Measurements from ENCODE around the gene TBCA. TPM values are rescaled to one million over a fixed set of nuclear protein-coding genes. Genes with fewer than 3 reads are reported as not detected.

The TBCA gene
- total and polyA plus RNA-seq, 9 donors = 125 to 283 (median 189) TPM

DNA sequence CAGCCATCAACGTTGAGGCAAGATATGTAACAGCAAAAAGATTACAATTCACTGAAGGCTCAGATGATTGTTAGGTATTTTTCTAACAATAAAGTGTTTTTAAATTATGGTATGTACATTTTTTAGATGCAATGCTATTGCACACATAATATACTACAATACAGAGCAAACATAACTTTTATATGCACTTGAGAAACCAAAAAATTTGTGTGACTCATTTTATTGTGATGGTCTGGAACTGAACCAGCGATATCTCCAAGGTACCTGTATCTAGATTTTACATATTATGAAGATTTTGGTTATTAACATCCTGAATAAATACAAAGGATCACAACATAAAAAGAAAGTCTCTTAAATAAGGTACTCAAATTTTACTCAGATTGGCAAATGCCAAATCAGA is 41.3 kb downstream of the TBCA start:
- intact Hi-C loops (cut with DNase I) = no loop called here
- Histone ChIP-seq H3K27me3 (no peaks in the 10 kb centered on the region), H3K36me3 (no peaks in the 10 kb centered on the region), H3K9me3 (no peaks in the 10 kb centered on the region), H3K4me1 (ENCODE audit: insufficient read depth) (peaks cover 3% of the 10 kb centered on the region), H3K4me3 (no peak overlapping the region), H3K27ac (no peak overlapping the region)
- TF ChIP-seq, protein P1, sequence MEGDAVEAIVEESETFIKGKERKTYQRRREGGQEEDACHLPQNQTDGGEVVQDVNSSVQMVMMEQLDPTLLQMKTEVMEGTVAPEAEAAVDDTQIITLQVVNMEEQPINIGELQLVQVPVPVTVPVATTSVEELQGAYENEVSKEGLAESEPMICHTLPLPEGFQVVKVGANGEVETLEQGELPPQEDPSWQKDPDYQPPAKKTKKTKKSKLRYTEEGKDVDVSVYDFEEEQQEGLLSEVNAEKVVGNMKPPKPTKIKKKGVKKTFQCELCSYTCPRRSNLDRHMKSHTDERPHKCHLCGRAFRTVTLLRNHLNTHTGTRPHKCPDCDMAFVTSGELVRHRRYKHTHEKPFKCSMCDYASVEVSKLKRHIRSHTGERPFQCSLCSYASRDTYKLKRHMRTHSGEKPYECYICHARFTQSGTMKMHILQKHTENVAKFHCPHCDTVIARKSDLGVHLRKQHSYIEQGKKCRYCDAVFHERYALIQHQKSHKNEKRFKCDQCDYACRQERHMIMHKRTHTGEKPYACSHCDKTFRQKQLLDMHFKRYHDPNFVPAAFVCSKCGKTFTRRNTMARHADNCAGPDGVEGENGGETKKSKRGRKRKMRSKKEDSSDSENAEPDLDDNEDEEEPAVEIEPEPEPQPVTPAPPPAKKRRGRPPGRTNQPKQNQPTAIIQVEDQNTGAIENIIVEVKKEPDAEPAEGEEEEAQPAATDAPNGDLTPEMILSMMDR (IDR thresholded peaks at IDR 0.05) = no peak
- TF ChIP-seq POLR2A (IDR thresholded peaks at IDR 0.05) (no peak), EP300 (IDR thresholded peaks at IDR 0.05) (no peak)
- DNase-seq = no peak
- 93 to 95% (median 94%) methylated on average over 2 of the region's 2 CpGs for WGBS, 3 donors

DNA sequence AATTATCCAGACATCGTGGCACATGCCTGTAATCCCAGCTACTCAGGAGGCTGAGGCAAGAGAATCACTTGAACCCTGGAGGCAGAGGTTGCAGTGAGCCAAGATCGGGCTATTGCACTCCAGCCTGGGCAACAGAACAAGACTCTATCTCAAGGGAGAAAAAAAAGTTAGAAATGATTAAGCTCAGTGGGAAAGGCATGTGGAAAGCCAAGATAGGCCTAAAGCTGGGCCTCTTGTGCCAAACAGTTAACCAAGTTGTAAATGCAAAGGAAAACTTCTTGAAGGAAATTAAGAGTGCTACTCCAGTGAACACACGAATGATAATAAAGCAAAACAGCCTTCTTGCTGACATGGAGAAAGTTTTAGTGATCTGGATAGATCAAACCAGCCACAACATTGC is 43.0 kb downstream of the TBCA start:
- Histone ChIP-seq H3K9me3 (no peaks in the 10 kb centered on the region), H3K27me3 (no peaks in the 10 kb centered on the region), H3K27ac (no peak overlapping the region), H3K4me1 (ENCODE audit: insufficient read depth) (peaks cover 4% of the 10 kb centered on the region), H3K4me3 (no peak overlapping the region), H3K36me3 (no peaks in the 10 kb centered on the region)
- 89 to 92% (median 90%) methylated on average over 3 of the region's 3 CpGs for WGBS, 3 donors
- TF ChIP-seq, protein P1 (IDR thresholded peaks at IDR 0.05) = no peak
- TF ChIP-seq EP300 (IDR thresholded peaks at IDR 0.05) (no peak), POLR2A (IDR thresholded peaks at IDR 0.05) (no peak)
- DNase-seq = no peak
- intact Hi-C loops (cut with DNase I) = no loop called here

DNA sequence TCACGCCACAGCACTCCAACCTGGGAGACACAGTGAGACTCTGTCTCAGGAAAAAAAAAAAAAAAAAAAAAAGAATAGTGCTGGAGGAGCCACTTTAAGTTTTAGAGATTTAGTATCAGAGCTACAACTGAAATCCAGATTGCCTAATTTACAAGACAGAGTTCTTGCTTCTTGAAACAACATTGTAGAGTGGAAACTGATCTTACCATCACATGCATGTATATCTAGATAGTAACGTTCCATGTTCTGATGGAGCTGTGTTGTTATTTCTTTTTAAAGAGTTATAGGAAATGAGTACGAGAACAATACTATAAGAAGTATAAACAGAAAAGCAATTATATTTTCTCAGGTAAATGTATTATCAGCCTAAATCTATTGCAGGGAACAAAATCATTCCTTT is 48.9 kb downstream of the TBCA start:
- Histone ChIP-seq H3K27me3 (no peaks in the 10 kb centered on the region), H3K4me3 (no peak overlapping the region), H3K27ac (no peak overlapping the region), H3K4me1 (ENCODE audit: insufficient read depth) (peaks cover 3% of the 10 kb centered on the region), H3K9me3 (no peaks in the 10 kb centered on the region), H3K36me3 (no peaks in the 10 kb centered on the region)
- 89 to 94% (median 94%) methylated on average over 3 of the region's 3 CpGs for WGBS, 3 donors
- no peak for TF ChIP-seq POLR2A (IDR thresholded peaks at IDR 0.05)
- TF ChIP-seq EP300 (IDR thresholded peaks at IDR 0.05) = no peak
- TF ChIP-seq, protein P1 (IDR thresholded peaks at IDR 0.05) = no peak
- intact Hi-C loops (cut with DNase I) = no loop called here
- no peak for DNase-seq

DNA sequence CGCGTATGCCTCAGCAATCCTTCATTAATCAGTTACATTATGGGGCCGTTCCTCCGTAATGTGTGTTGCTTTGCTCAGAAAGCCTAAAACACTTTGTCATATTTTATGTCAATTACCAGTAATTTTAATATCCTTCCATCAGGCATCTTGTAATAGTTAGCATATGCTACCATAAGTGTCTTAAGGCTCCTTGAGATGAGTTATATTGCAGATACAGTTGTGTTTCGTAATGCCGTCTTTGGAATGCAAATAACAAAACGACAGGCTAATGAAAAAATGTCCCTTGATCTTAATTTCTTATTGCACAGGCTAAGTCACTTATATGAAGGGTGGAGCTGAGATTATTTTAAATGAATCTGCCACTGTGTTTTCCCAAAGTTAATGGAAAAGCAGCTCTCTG is 50.5 kb downstream of the TBCA start:
- Histone ChIP-seq H3K4me1 (ENCODE audit: insufficient read depth) (peaks cover 3% of the 10 kb centered on the region), H3K27me3 (no peaks in the 10 kb centered on the region), H3K27ac (no peak overlapping the region), H3K4me3 (no peak overlapping the region), H3K36me3 (no peaks in the 10 kb centered on the region), H3K9me3 (no peaks in the 10 kb centered on the region)
- no peak for DNase-seq
- intact Hi-C loops (cut with DNase I) = no loop called here
- TF ChIP-seq, protein P1 (IDR thresholded peaks at IDR 0.05) = no peak
- no peak for TF ChIP-seq EP300 (IDR thresholded peaks at IDR 0.05)
- TF ChIP-seq POLR2A (IDR thresholded peaks at IDR 0.05) = no peak
- WGBS, 3 donors = 81 to 85% (median 84%) methylated on average over 7 of the region's 7 CpGs

DNA sequence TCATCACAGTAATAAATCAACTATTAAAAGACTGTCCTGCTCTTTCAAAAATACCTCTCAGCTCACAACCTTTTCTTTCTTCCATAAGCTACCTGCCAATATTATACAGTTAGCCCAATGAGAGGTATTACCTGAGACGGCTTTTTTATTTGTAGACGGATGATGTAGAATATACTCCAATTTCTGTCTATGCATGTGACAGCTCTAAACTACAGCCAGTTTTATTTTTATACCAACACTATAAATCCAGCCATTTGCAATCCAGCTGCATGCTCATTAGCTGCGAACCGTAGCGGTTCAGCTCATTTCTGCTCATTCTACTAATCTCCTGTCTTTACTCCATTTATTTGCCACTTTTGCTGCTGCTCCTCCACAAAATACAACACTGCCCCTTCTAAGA is 51.2 kb downstream of the TBCA start:
- intact Hi-C loops (cut with DNase I) = no loop called here
- Histone ChIP-seq H3K9me3 (no peaks in the 10 kb centered on the region), H3K27me3 (no peaks in the 10 kb centered on the region), H3K36me3 (no peaks in the 10 kb centered on the region), H3K27ac (no peak overlapping the region), H3K4me1 (ENCODE audit: insufficient read depth) (peaks cover 2% of the 10 kb centered on the region), H3K4me3 (no peak overlapping the region)
- DNase-seq = no peak
- 85 to 98% (median 87%) methylated on average over 5 of the region's 5 CpGs for WGBS, 3 donors
- TF ChIP-seq EP300 (IDR thresholded peaks at IDR 0.05) (no peak), POLR2A (IDR thresholded peaks at IDR 0.05) (no peak)
- TF ChIP-seq, protein P1 (IDR thresholded peaks at IDR 0.05) = no peak
